Mucosa of rectum (tissue), 2 donors: ENCODE data around the gene HECTD4.
"Not testable (repeated sequence)": the region's sequence is repeated elsewhere in the genome, so short reads cannot be mapped to it uniquely, and the experiment has no call there.

Experiments used
- H3K27ac ChIP-seq, 2 donors: one replicate each; pipeline ENCODE4 v1.7.0; 2013; ENCODE audit warnings: inconsistent platforms in 2 of 2, low read depth in 2 of 2, low read length in 2 of 2
- H3K27me3 ChIP-seq, 2 donors: one replicate each; pipeline ENCODE4 v1.7.0; 2013; ENCODE audit warnings: low read length in 2 of 2; ENCODE audit not compliant: control insufficient read depth in 2 of 2, insufficient read depth in 2 of 2
- H3K36me3 ChIP-seq, 2 donors: one replicate each; pipeline ENCODE4 v1.7.0; 2013; ENCODE audit warnings: low read length in 2 of 2; ENCODE audit not compliant: control insufficient read depth in 2 of 2, insufficient read depth in 2 of 2
- H3K4me1 ChIP-seq, 2 donors: one replicate each; pipeline ENCODE4 v1.7.0; 2013; ENCODE audit warnings: low read length in 2 of 2, mild to moderate bottlenecking in 1 of 2; ENCODE audit not compliant: control insufficient read depth in 2 of 2, insufficient read depth in 2 of 2
- H3K4me3 ChIP-seq, 2 donors: one replicate each; pipeline ENCODE4 v1.7.0; 2013; ENCODE audit warnings: low read length in 2 of 2
- H3K9ac ChIP-seq, 2 donors: one replicate each; pipeline ENCODE4 v1.7.0; 2013; ENCODE audit warnings: low read length in 2 of 2, low read depth in 1 of 2, mild to moderate bottlenecking in 1 of 2
- H3K9me3 ChIP-seq, 2 donors: one replicate each; pipeline ENCODE4 v1.7.0; 2013; ENCODE audit warnings: low read length in 2 of 2; ENCODE audit not compliant: control insufficient read depth in 2 of 2
- donor health status: healthy.
- donor health status: Normal muscosa, but diverticular disease.

The HECTD4 gene

GRCh38 chr12:112342587-112342986, 39.6 kb downstream of the HECTD4 start:
- H3K9me3 ChIP-seq: no peaks in the 10 kb centered on the region
- no peak overlapping the region for H3K4me3 ChIP-seq
- H3K36me3 ChIP-seq: no peaks in the 10 kb centered on the region
- peaks cover 0 to 6% of the 10 kb centered on the region in 2 donors for H3K4me1 ChIP-seq
- no peaks in the 10 kb centered on the region for H3K27me3 ChIP-seq
- H3K9ac ChIP-seq: no peak overlapping the region
- H3K27ac ChIP-seq: no peak overlapping the region

DNA sequence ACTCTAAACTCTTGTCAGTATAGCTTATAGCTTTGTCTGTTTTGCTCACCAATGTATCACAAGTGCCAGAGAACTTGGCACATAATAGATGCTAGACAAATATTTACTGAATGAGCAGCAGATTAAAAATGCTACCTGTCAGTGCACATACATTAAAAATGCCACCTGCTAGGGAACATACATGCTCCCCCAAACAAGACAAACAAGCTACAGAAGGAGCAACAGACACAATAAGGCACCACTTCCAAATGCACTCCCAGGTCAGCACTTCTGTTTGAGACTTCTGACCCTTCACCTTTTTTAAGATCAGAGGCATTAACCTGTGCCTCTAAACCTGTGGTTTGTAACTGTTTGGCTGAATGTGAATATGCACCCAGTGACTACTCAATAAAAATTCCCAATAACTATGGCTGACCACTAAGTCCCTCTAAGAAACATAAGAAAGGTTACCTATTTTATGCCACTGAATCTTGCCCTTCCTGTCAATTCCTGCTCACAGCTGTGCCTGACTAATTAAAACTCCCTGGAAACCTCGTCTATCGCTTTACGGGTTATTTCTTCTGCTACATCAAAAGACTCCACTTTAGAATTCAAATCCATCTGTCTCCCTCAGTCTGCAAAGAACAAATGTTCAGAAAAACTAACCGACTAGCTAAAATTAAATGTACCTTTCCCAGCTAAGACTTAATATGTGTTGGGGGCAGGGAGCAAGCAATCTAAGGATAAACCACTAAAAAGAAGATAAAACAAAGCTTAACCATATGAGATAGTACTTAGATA, 41.0 kb downstream of the HECTD4 start:
- no peak overlapping the region for H3K27ac ChIP-seq
- H3K9ac ChIP-seq: no peak overlapping the region
- H3K36me3 ChIP-seq: no peaks in the 10 kb centered on the region
- H3K27me3 ChIP-seq: no peaks in the 10 kb centered on the region
- no peak overlapping the region for H3K4me3 ChIP-seq
- no peaks in the 10 kb centered on the region for H3K9me3 ChIP-seq
- H3K4me1 ChIP-seq: peaks cover 0 to 6% of the 10 kb centered on the region in 2 donors

- H3K9me3 ChIP-seq: no peaks in the 10 kb centered on the region
- no peak overlapping the region for H3K27ac ChIP-seq
- no peaks in the 10 kb centered on the region for H3K27me3 ChIP-seq
- H3K9ac ChIP-seq: no peak overlapping the region
- H3K36me3 ChIP-seq: no peaks in the 10 kb centered on the region
- H3K4me3 ChIP-seq: no peak overlapping the region
- peaks cover 0 to 6% of the 10 kb centered on the region in 2 donors for H3K4me1 ChIP-seq
These were observed 42.0 kb downstream of the HECTD4 start for GRCh38 chr12:112340230-112340629.

- peaks cover 0 to 12% of the 10 kb centered on the region in 2 donors for H3K4me1 ChIP-seq
- not testable (repeated sequence) for H3K9me3 ChIP-seq, H3K27me3 ChIP-seq, H3K27ac ChIP-seq, H3K4me3 ChIP-seq, H3K36me3 ChIP-seq, H3K9ac ChIP-seq
These were observed 47.2 kb downstream of the HECTD4 start for GRCh38 chr12:112334999-112335398.

DNA sequence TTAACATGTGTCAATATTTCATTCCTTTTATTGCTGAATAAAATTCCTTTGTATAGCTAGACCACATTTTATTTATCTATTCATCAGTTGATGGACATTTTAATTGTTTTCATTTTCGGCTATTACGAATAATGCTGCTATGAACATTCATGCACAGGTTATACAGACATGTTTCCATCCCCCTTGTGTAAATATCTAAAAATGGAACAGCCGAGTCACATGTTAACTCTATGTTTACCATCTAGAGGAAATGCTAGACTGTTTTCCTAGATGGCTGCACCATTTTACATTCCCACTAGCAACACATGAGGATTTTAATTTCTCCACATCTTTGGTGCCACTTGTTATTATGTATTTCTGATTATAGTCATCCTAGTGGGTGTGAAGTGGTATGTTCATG, 49.2 kb downstream of the HECTD4 start:
- no peak overlapping the region for H3K4me3 ChIP-seq

DNA sequence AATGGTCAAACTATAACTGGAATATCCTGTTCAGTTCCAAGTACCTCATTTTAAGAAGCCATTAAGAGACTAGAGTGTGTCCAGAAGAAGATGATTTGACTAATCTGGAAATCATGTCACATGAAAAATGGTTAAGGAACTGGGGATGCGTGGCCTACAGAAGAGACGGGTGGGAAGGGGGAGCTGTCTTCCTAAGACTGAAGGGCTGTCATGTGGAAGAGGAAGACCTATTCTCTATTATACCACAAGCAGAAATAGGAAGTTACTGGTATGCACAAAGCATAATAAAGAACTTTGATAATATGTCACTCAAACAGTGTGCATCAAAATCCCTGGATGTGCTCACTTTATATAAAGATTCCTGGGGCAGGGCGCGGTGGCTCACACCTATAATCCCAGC, 50.3 kb downstream of the HECTD4 start:
- Histone ChIP-seq H3K4me3 (no peak overlapping the region), H3K9me3 (no peaks in the 10 kb centered on the region), H3K36me3 (no peaks in the 10 kb centered on the region), H3K4me1 (peaks cover 0 to 12% of the 10 kb centered on the region in 2 donors), H3K27me3 (no peaks in the 10 kb centered on the region), H3K27ac (no peak overlapping the region), H3K9ac (no peak overlapping the region)

More for the DNA sequence above, 49.2 kb downstream of the HECTD4 start:
- Histone ChIP-seq H3K27ac (no peak overlapping the region), H3K4me1 (peaks cover 0 to 12% of the 10 kb centered on the region in 2 donors), H3K36me3 (no peaks in the 10 kb centered on the region), H3K9me3 (no peaks in the 10 kb centered on the region), H3K9ac (no peak overlapping the region), H3K27me3 (no peaks in the 10 kb centered on the region)

DNA sequence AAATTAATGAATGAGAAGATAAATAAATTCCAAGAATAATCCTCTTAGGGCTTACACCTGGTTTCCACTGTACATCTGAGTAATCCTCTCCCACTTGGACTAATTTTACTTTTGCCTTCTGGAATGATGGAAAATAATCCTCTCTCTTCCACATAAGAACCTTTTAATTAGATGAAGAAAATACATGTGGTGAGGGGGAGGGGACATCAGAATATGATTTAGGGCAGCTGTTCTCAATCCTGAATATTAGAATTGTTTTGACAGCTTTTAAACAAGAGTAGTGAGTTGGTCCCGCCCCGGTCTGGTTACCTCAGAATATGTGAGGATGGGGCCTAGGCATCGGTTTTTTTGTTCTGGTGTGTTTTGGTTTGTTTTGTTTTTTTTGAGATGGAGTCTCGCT, 51.5 kb downstream of the HECTD4 start:
- no peak overlapping the region for H3K27ac ChIP-seq
- no peaks in the 10 kb centered on the region for H3K36me3 ChIP-seq
- H3K4me3 ChIP-seq: no peak overlapping the region
- H3K9ac ChIP-seq: no peak overlapping the region
- no peaks in the 10 kb centered on the region for H3K27me3 ChIP-seq
- H3K9me3 ChIP-seq: no peaks in the 10 kb centered on the region
- H3K4me1 ChIP-seq: peaks cover 0 to 12% of the 10 kb centered on the region in 2 donors

GRCh38 chr12:112328456-112329124, 53.6 kb downstream of the HECTD4 start:
- peaks cover 0 to 12% of the 10 kb centered on the region in 2 donors for H3K4me1 ChIP-seq
- H3K9me3 ChIP-seq: no peaks in the 10 kb centered on the region
- no peak overlapping the region for H3K4me3 ChIP-seq
- no peak overlapping the region for H3K27ac ChIP-seq
- H3K36me3 ChIP-seq: no peaks in the 10 kb centered on the region
- no peaks in the 10 kb centered on the region for H3K27me3 ChIP-seq
- no peak overlapping the region for H3K9ac ChIP-seq

DNA sequence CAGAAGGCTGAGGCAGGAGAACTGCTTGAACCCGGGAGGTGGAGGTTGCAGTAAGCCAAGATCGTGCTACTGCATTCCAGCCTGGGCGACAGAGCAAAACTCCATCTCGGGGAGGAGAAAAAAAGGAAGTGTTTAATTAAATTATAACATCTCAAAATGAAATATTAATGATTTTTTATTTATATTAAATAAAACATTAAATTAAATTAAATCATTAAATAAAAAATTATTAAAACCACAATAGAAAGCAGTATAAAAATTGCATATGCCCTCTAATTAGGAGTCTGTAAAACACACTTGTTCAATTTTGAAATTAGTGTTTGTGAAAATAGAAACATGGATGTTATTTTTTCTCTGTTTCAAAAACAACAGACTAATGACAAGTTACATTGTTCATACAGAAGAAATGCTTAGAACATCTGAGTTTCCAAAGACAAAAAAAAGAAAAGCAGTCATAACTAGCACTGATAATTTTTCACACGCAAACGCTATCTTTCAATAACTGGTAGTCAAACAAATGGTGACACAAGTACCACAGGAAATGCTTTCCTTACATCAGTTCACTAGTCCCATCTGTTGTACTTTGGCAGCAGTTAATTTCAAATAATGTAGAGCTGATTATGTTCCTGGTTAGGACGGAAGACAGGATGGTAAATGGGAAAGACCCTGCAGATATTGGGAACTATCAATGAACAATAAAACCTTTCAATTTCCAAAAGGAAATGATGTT, 54.9 kb downstream of the HECTD4 start:
- Histone ChIP-seq H3K27ac (no peak overlapping the region), H3K27me3 (no peaks in the 10 kb centered on the region), H3K36me3 (no peaks in the 10 kb centered on the region), H3K4me1 (peaks cover 0 to 12% of the 10 kb centered on the region in 2 donors), H3K9me3 (no peaks in the 10 kb centered on the region), H3K4me3 (no peak overlapping the region), H3K9ac (no peak overlapping the region)

DNA sequence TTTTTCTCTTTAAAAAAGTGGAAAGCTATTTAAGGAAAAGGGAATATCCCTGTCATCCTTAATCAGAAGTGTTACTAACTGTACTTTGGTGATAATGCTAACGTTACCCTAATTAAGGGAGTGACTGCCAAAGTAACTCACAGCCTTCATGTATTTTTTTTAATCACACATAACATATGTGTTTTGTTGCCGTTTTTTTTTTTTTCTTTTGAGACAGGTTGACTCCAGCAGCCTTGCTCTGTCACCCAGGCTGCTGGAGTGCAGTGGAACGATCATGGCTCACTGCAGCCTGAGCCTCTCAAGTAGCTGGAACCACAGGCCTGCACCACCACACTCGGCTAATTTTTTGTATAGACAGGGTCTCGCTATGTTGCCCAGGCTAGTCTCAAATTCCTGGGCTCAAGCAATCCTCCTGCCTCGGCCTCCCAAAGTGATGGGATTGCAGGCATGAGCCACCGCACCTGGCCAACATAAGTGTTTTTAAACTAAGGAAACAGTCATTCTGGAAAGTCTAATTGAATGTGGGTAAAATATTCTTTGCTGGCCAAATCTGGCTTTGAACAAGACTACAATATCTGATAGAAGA, 56.5 kb downstream of the HECTD4 start:
- Histone ChIP-seq H3K36me3 (no peaks in the 10 kb centered on the region), H3K27ac (no peak overlapping the region), H3K27me3 (no peaks in the 10 kb centered on the region), H3K9me3 (no peaks in the 10 kb centered on the region), H3K4me1 (no peaks in the 10 kb centered on the region), H3K9ac (no peak overlapping the region), H3K4me3 (no peak overlapping the region)
